Measurements from ENCODE around the gene ELF1.
"Not testable (repeated sequence)": the region's sequence is repeated elsewhere in the genome, so short reads cannot be mapped to it uniquely, and the experiment has no call there.

ELF1 gene

DNA sequence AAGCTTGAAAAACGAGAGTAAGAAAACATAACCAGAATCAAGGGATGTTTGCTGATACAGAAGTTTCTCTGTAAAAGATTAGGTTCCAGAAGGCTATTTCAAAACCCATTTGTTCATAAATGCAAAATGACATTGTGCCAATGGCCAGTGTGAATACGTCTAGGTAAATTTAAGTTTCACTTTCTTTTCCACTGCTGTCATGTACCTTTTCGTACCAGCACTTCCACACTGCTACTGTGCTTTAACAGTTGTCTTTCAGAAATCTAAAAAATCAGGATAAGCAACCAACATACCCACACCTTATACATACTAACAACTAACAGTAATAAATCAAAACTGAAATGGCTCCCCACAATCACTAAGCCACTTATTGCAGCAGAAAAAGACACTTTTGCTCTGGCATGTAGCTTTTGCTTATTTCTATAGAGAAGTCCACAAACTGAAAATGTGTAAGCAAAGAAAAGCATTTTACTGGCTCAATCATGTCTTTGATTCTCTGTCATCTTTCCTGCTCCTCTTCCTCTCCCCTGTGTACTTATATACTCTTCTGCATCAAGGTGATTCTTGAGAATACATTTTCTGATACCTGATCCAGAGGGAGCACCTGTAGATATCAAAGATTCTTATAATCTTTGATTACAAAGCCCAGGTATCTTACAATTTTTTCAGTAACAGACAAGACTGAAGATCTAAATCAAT is 34.3 kb downstream of the ELF1 start:
- in situ Hi-C loops (cut with MboI; ENCODE audit: low sequenced_read_pairs): no loop called here

DNA sequence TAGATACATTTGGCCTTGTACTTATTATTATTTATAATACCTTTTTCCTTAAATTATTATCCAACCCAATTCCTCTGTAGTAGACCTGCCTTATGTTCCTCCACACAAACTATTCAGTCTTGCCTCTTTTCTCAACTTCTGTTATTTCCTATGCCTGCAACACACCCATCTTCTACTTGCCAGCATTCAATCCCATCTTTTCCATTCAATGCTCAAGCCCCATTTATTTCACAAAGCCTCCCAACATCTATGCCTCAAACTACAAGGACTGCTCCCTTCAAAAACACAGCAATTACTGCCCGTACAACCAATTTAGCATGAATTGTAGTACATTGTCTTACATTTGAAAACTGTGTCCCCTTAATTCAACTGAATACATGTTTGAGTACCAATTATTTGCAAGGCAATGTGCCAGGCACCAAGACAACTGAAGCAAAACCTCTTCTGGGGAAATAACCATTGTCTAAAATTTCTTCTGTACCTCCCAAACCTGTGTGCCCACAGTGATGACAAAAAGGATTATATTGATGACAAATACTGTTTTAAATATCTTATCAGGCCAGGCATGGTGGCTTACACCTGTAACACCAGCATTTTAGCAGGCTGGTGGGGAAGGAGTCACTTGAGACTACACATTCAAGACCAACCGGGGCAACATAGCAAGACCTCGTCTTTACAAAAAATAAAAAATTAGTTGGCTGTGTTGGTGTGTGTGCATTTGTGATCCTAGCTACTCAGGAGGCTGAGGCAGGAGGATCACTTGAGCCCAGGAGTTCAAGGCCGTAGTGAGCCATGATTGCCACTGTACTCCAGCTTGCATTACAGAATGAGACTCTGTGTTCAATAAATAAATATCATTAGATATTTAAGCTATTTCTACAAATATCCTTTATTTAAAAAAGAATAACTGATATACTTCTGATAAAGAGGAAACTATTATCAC is 35.1 kb downstream of the ELF1 start:
- in situ Hi-C loops (cut with MboI; ENCODE audit: low sequenced_read_pairs): no loop called here

DNA sequence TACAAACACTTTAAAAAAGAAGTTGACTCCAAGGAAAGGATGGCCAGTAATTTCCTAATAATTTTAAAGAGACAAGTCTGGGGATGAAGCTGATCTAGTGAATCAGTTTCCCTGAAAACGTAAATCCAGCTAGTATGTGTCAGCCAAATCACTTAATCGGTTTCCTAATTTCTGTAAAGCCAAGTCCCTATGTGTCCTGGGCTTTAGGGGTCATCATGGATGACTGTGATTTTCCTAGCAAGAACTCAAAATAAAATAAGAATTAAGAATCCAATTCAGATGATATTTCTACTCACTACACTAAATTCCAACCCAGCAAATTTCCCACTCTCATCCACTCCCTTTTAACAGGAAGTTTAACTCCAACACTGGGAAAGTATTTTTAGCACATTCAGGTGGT is 35.9 kb downstream of the ELF1 start:
- in situ Hi-C loops (cut with MboI; ENCODE audit: low sequenced_read_pairs): no loop called here

DNA sequence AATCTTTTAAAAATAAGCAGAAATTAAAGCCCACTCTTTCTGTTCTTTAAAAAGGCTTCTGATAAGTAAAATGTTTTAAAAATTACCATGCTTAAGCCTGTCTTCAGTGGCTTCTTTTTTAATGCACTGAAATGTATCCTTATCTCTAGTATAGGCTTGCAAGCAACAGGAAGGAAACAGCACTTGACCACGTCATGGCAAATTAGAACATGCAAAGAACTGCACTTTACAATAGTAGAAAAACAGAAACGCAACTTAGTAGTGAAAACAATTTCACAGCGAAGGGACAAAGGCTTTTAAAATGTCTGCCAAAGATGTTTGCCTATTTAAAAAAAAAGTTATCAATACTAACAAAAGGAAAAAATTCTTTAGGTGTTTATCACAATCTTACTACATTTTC is 36.3 kb downstream of the ELF1 start:
- in situ Hi-C loops (cut with MboI; ENCODE audit: low sequenced_read_pairs): no loop called here

DNA sequence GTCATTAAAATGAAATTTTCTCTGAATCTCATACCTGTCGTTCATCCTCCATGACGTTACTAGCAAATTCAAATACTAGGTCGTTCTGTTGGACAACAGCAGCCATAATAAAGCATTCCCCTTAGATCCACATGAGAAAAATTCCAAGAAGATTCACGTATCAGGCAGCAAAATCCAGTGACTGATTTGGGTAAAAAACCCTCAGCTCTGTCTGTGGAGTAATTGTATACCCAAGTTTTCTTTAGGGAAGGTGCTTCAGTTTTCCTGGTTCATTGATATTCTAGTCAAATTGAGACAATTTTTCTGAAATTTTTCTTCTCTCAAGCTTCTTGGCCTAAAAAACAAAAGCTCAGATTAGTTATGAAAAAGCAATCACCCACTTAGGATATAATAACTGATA is 37.2 kb downstream of the ELF1 start:
- in situ Hi-C loops (cut with MboI; ENCODE audit: low sequenced_read_pairs): no loop called here

DNA sequence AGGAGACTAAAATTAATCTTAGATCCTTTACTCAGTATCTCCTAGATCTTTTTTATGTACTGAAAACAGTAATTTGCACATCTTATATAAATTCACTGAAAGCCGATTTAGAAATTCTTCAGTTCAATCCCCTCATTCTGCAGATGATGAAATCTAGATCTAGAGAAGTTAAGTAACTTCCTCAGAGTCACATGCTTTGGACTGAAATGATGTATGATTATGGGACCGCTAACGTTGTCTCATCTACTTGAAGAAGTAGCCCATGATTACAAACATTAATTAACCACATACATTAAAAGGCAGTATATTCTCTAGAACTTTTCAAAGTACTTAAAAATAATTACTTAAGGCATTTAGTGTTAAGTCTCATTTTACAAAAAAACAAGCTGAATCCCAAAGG is 37.8 kb downstream of the ELF1 start:
- in situ Hi-C loops (cut with MboI; ENCODE audit: low sequenced_read_pairs): no loop called here

- in situ Hi-C loops (cut with MboI; ENCODE audit: low sequenced_read_pairs): no loop called here
These were observed 38.7 kb downstream of the ELF1 start for GRCh38 chr13:40980461-40980860.

GRCh38 chr13:40979232-40979631 is 39.9 kb downstream of the ELF1 start:
- in situ Hi-C loops (cut with MboI; ENCODE audit: low sequenced_read_pairs): no loop called here

DNA sequence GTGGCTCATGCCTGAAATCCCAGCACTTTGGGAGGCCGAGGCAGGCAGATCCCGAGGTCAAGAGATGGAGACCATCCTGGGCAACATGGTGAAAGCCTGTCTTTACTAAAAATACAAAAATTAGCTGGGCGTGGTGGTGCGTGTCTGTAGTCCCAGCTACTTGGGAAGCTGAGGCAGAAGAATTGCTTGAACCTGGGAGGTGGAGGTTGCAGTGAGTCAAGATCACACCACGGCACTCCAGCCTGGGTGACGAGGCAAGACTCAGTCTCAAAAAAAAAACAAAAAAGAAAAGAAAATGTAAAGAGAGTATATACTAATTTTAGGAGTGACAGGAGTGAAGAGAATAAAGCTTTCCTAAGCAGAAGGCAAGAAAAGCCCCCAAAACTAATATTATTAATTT is 41.0 kb downstream of the ELF1 start:
- in situ Hi-C loops (cut with MboI; ENCODE audit: low sequenced_read_pairs): not testable (repeated sequence)

DNA sequence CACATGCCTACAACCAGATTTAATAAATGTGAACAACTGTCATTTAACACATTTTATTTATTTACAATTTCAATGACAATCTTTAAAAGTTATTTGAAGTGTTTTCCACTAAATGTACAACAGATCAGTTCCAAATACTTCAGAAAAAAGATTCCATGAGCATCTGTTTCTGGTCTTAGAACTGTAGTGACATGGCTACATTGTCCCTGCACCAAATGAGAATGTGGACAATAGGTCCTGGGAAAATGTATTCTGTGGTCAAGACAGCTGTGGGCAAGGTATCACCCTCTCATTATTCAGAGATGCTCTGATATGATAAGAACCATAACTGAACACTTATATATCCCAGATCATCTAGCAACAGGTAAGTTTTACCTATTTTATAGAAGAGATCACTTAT is 43.7 kb downstream of the ELF1 start:
- in situ Hi-C loops (cut with MboI; ENCODE audit: low sequenced_read_pairs): no loop called here

- in situ Hi-C loops (cut with MboI; ENCODE audit: low sequenced_read_pairs): no loop called here
These were observed 44.4 kb downstream of the ELF1 start for GRCh38 chr13:40974460-40975407.

DNA sequence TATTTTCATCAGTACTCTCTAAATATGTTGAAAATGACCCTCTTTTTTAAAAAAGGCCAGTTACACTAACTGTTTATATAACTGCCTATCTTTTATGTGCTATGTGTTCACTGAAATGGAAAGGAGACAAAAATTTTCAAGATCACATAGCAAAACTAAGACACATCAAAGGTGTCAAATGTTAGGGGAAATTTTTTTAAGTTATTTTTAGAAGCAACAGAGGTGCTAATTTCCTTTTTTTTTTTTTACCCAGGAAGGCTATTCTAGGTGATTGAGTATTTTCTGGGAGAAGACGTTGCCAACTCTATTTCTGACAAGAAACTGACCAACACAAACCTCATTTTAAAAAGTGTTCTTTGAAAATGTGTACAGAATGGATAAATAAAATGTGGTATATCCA is 45.7 kb downstream of the ELF1 start:
- in situ Hi-C loops (cut with MboI; ENCODE audit: low sequenced_read_pairs): no loop called here

DNA sequence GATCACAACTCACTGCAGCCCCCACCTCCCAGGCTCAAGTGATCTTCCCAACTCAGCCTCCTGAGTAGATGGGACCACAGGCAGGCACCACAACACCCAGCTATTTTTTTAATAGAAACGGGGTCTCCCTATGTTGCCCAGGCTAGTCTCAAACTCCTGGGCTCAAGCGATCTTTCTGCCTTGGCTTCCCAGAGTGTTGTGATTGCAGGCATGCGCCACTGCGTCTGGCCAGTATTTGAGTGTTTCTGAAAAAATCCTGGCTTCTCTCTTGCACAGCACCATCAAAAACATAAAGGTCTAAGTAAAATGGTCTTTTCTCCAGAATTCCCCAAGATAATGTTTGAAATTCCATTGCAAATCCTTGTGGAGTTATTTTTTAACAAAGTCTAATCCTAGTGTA is 47.8 kb downstream of the ELF1 start:
- in situ Hi-C loops (cut with MboI; ENCODE audit: low sequenced_read_pairs): no loop called here

DNA sequence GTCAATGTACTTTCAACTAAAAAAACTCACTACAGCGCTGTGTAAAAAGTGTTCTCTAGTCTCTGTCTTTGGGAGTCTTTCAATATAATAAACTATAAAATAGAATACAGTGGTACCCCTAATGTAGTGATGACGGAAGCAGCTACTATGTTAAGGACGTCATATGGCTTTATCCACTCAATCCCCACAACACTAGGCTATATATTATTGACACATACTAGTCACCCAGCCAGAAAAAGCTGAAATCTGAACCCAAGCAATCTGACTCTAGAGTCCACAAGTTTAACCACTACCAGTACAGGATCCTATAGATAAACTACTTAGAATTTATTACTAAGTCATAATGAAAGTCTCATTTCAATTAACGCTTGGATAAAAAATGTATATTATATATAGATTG is 48.3 kb downstream of the ELF1 start:
- in situ Hi-C loops (cut with MboI; ENCODE audit: low sequenced_read_pairs): no loop called here

- in situ Hi-C loops (cut with MboI; ENCODE audit: low sequenced_read_pairs): no loop called here
These were observed 49.8 kb downstream of the ELF1 start for GRCh38 chr13:40969169-40969901.

DNA sequence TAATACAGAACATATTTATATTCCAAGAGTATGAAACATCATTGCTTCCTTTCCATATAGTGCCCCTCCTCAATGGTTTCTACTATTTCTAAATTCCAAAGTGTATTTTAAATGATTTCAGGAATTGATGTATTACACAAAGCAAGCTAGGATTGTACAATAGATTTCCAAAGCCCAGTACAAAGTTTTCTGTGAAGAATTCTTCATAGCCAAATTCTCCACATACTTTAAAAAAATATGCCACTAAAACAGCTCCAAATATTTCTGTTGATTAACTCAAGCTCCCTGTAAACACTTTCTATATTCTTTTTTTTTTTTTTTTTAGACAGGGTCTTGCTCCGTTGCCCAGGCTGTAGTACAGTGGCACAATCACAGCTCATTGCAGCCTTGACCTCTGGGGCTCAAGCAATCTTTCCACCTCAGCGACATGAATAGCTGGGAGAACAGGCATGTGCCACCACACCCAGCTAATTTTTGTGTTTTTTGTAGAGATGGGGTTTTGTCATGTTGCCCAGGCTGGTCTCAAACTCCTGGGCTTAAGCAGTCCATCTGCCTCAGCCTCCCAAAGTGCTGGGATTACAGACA is 50.6 kb downstream of the ELF1 start:
- in situ Hi-C loops (cut with MboI; ENCODE audit: low sequenced_read_pairs): no loop called here

GRCh38 chr13:40966298-40966697 is 52.8 kb downstream of the ELF1 start:
- in situ Hi-C loops (cut with MboI; ENCODE audit: low sequenced_read_pairs): no loop called here

DNA sequence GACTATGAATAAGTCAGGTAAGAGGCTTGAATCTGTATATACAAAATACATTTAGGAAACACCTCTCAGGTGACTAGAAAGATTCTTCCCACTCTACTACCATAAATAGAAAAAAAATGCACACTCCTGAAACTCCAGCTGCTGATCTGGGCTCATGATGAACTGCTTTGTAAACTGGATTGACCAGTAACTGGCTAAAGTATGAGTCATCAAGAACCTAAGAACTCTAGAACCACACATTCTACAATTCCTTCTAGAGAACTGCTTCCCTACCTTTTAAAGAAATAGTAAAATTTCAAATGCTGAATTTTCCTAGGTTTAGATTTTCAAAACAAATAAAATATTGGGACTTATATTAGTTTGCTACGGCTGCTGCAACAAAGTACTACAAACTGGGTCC is 55.2 kb downstream of the ELF1 start:
- in situ Hi-C loops (cut with MboI; ENCODE audit: low sequenced_read_pairs): no loop called here

GRCh38 chr13:40961826-40962225 is 57.3 kb downstream of the ELF1 start:
- in situ Hi-C loops (cut with MboI; ENCODE audit: low sequenced_read_pairs): no loop called here

DNA sequence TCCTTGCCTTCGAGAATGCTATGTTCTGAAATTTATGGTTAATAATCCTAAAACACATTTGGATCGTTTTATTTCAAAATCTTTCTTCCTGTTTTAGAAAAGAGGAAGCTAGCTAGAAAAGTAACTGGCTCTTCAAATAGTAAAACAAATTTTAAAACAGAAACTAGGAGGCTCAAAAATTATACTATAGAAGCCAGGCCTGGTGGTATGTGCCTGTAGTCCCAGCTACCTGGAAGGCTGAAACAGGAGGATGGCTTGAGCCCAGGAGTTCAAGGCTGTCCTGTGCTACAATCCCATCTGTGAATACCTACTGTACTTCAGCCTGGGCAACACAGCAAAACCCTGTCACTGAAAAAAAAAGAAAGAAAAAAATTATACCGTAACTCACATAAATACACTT is 57.9 kb downstream of the ELF1 start:
- in situ Hi-C loops (cut with MboI; ENCODE audit: low sequenced_read_pairs): no loop called here
